Amygdala (tissue), 56 donors: ENCODE data around the gene PLPP3.
A peak's percentile ranks its signal among the peaks of the same experiment; 100 is the strongest.
"Not testable (repeated sequence)": the region's sequence is repeated elsewhere in the genome, so short reads cannot be mapped to it uniquely, and the experiment has no call there.

ENCODE experiments used
- DNase-seq, 56 donors: peaks; one replicate each; lab custom pipeline; 2025; lab: John Stamatoyannopoulos, UW

Gene PLPP3

DNA sequence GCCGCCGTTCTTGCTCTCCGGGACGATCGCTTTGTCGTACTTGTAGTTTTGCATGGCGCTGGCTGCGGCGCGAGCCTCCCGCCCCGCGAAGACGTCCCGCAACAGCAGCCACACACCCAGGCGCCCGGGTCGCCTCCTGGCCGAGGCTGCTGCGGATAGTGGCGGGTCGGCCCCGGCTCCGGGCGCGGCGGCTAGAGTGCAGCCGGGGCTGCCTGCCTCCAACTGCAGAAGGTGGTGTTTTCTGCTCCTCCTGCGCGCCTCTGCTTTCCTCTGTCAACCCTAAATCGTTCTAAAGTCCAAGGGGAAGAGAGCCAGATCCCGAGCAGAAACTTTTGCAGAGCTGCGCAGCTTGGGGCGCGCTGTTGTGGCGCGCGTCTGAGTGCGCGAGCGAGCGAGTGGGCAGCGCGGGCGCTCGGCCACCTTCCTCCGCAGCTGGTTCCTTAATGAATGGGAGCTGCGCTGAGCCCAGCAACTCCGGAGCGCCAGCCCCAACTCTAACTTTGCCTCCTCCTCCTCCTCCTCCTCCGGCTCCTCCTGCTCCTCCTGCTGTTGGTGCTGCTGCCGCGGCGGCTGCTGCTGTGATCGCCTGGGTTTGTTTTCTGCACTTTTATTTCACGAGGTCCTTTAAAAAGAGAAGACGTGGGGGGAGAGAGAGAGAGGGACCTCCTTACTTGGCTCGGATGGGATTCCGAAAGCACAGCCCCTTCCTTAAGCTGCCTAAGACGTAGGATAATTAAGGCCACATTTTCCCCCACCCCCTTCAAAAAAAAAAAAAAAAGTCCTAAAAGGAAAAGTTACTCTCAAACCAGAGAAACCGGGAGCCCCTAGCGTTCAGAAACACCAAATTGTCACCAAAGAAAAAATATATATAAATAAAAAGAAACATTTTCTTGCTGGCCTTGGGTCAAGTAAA lies at the start of gene PLPP3:
PLPP3 (minus strand) TSS at position 601 of the 913 bp plus-strand sequence; CDS start at position 54, 547 bp downstream.
- DNase-seq = peak in 53 of 56 donors; percentile 27 to 88 (median 70)

DNA sequence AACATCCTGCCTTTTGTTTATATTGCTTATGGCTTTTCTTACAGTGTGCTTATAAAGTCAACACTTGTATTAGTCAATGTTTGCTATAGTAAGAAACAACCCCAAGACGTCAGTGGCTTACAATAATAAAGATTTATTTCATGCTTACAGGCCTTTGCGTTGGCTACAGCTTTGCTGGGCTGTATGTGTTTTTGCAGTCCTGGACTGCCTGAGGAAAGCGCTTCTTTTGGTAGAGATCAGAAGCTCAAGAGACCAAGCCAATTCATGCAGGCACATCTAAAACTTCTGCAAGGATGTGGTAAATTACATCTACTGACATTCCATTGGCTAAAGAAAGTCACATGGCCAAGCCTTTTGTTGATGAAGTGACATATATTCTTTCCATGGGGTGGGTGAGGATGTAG lies 48.3 kb upstream of the PLPP3 start:
- DNase-seq = no peak

DNA sequence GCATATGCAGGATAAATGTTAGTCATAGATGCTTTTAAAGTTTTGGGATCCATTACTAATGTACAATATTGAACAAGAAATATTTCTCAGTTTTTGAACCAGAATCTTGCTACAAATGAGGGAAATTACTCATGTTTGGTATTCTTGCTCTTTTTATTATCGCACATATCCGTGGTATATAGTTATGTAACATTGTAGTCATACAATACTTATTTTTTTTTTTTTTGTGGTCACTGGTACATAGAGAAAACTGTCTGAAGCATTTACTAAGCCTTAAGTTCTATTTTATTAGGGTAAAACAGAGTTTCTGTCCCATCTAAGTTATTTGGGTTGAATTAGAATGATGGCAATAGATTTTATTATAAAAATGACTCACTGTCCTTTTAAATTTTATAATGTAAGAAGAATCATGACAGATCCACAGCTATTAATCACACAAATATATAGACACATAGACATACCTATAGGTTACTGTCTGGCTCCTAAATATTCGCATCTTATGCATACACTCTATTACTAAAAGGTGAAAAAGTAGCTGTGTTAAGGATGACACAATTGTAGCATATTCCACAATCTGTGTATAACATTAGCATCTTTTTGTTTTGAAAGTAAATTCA lies 47.8 kb upstream of the PLPP3 start:
- DNase-seq = no peak

DNA sequence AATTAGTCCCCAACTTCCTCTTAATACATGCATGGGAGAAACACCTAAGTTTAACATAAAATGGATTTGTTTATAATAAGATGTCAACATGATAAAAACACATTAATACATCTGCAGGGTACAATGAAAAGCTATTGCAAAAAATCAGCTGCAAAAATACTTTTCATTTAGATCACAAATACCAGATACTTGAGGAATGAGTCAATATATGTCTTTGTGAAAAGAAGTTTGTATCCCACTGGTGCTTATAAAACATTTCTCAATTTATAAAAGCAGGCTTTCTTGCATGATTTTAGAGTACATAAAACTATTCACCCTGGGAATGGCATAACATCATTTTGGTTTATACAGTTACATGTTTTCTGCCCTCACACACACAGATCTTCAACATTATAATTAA lies 47.2 kb upstream of the PLPP3 start:
- no peak for DNase-seq

DNA sequence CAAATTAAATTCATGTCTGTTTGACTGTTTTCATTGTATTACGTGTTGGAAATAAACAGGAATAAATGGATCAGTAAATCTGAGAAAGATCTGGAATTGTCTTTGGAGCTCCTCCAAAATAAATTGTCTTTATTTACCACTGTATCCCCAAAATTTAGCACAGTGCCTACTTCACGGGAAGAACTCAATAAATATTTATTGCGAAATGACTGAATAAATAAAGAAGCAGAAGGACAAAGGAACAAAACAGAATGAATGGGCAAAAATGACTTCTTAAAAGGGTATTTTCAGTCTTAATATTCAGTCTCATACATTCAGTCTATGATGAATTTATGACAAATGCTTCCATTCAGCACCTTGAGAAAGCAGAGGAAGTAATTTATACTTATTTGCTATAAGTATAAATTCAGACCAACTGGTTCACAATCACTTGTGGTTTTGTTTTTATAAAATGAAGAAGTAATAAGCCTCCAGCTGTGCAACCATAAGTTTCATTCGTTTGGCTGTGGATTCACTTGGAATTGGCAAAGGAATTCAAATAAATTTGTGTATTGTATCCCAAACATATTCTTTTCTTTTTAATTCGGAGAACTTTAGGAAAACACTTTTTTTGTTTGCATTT lies 46.6 kb upstream of the PLPP3 start:
- DNase-seq = no peak

DNA sequence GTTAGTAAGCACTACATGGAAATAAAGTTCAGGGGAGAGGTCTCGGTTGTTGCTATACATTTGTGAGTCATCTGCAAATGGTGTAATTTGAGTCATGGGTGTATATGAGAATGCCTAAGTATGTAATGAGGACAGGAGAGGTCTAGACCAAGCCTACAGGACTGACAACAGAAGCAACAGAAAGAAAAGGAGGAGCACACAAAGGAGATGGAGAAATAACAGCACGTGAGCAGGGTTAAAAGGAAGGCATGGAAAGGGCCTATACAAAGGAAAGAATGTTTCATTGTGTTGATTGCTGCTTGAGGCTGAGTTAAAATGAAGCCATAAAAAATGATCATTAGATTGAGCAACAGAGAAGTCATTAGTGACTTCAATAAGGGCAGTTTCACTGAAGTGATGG lies 37.8 kb upstream of the PLPP3 start:
- no peak for DNase-seq

DNA sequence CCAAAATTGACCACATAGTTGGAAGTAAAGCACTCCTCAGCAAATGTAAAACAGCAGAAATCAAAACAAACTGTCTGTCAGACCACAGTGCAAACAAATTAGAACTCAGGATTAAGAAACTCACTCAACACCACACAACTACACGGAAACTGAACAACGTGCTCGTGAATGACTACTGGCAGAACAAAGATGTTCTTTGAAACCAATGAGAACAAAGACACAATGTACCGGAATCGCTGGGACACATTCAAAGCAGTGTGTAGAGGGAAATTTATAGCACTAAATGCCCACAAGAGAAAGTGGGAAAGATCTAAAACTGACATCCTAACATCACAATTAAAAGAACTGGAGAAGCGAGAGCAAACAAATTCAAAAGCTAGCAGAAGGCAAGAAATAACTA lies 31.4 kb upstream of the PLPP3 start:
- not testable (repeated sequence) for DNase-seq

DNA sequence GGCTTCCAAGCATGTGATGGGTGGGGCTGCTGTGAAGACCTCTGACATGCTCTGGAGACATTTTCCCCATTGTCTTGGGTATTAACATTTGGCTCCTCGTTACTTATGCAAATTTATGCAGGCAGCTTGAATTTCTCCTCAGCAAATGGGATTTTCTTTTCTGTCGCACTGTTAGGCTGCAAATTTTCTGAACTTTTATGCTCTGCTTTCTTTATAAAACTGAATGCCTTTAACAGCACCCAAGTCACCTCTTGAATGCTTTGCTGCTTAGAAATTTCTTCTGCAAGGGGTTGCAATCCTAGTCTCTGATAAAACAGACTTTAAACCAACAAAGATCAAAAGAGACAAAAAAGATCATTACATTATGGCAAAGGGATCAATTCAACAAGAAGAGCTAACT lies 30.7 kb upstream of the PLPP3 start:
- not testable (repeated sequence) for DNase-seq

DNA sequence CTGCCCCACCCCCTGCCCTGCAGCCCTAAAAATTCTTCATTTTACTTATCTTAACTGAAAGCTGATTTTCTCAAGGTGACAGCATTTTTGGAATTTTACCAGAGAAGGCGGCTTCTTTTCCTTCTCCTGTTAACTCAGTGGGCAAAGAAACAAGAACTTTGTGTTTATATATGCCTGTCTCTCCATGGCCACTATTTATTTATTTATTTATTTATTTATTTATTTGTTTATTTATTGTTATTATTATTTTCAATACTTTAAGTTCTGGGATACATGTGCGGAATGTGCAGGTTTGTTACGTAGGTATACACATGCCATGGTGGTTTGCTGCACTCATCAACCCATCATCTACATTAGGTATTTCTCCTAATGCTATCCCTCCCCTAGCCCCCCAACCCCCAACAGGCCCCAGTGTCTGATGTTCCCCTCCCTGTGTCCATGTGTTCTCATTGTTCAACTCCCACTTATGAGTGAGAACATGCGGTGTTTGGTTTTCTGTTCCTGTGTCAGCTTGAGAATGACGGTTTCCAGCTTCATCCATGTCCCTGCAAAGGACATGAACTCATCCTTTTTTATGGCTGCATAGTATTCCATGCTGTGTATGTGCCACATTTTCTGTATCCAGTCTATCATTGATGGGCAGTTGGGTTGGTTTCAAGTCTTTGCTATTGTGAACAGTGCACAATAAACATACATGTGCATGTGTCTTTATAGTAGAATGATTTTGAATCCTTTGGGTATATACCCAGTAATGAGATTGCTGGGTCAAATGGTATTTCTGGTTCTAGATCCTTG lies 16.2 kb upstream of the PLPP3 start:
- not testable (repeated sequence) for DNase-seq

DNA sequence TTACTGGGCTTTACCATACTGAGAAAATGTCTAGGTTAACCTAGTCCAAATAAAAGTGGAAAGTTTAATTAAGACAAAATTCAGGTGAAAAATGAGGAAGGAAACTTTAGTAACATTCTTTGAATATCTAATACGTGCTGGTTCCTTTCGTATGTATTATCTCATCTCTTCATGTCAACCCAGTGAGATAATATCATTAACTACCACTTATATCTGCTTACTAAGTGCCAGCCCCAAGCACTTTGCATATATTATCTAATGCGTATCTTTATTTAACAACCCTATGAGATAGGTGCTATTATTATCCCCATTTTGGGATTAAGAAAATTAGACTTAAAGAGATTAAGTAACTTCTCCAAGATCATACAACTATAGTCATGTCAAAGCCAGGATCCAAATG lies 12.5 kb upstream of the PLPP3 start:
- DNase-seq = no peak

DNA sequence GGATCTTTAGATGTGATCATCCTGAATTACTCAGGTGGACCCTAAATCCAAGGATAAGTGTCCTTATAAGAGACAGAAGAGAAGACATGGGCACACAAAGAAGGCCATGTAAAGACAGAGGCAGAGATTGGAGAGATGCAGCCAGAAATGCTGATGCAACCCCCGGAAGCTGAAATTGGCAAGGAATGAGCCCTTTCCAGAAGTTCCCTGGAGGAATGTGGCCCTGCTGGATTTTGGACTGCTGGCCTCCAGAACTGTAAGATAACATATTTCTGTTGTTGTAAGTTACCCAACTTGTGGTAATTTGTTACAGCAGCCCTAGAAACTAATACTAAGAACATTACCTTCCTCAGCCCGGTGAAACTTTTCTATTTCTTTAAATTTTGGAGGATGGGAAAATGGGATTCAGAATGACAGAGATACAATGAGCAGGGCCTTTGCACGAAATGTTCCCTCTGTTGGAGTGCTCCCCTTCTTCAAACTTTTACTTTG lies 11.2 kb upstream of the PLPP3 start:
- no peak for DNase-seq

DNA sequence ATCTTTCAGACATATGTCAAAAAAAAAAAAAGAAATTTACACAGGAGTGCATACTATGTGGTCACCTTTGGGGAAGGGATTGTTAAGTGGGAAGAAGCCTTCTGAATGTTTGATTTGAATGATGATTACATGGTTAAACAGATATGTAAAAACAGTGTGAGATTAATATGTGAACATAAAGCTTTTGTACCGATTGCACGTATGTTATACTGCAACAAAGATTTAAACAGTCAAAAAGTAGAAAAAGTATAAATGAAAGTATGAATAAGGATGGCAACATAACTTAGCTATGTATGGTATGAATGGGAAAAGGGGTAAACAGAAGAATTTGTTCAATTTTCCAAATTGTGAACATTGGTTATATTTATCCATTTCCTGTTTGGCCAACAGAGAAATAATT lies 10.0 kb upstream of the PLPP3 start:
- no peak for DNase-seq

DNA sequence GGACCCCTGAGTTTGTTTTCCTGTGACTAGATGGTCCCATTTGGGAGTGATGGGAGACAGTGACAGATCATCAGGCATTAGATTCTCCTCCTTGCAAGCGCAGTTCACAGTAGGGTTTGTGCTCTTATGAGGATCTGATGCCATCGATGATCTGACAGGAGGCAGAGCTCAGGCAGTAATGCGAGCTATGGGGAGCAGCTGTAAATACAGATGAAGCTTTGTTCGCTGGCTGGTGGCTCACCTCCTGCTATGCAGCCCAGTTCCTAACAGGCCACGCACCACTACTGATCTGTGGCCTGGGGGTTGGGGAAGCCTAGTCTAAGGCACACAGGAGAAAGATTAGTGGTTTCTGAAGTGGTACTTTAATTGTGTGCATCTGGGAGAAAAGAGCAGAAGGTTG lies 7.1 kb upstream of the PLPP3 start:
- DNase-seq = no peak

DNA sequence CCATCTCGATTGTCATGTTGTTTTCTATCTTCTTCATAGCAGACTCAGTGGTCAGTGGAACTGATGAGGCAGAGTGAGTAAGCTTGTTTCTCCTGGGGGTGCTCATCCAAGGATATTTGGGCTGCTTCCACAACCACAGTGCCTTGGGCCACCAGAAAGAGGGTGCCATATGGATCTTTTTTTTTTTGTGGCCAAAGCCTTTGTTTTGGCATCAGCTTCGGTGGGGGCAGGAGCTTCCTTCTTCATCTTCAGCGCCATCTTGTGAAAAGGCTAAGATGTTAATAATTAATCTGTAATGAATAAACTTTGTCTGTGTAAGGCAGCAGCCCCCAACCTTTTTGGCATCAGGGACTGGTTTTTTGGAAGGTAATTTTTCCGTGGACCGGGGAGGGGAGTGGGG lies 6.6 kb upstream of the PLPP3 start:
- DNase-seq = no peak

DNA sequence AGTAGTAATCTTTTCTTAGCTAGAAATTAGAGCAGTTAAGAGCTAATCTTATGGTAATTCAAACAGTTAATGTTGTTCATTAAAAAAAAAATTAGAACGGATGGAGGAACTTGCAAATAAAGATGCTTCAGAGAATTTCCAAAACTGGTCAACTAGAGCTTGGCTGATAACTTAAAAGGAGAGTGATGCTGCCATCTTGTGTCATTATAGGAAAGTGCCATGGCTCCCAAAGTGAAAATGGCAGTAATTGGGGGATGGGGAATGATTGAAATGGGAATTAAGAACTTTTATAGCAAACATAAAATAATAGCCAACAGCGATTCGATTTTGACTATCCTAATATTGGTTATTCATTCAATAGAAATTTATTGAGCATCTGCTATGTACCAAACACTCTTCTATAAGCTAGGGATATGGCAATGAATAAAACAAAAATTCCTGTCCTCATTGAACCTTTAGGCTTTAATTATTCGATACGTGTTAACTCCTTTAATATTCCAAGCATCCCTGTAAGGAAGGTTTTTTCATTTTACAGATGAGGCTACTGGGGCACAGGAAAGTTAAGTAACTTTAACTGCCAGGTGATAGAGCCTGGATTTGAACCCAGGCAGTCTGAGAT lies 5.7 kb upstream of the PLPP3 start:
- DNase-seq = peak in 6 of 56 donors; percentile 7 to 65 (median 34)

DNA sequence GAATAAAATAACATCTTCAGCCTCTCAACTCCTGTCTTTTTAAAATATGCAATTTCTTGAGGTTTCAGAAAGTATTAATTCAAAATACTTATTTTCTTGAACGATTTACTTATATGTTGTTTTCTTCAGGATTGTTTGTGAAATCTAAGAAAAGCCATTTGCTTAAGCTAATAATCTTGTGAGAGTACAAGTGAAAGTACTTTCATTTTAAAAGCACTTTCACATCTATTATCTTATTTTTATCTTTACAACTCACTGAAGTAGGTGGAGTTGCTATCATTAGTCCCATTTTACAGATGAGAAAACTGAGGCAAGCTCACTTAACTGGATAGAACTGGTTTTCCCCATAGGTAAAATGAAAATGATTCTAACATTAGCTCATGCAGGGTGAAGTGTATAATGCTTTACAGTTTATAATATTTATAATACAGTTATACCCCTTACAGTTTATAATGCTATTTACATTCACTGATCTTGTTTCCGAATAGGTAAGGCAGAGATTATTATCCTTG lies 4.7 kb upstream of the PLPP3 start:
- DNase-seq = no peak

DNA sequence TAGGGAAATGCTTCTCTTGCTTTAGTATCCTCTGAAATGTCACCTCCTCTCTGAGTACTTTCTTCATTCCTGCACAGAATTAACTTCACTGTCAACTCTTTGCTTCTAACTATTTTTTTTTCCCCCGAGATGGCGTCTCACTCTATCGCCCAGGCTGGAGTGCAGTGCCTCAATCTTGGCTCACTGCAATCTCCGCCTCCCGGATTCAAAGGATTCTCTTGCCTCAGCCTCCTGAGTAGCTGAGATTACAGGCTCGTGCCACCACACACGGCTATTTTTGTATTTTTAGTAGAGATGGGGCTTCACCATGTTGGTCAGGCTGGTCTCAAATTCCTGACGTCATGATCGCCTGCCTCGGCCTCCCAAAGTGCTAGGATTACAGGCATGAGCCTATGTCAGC lies 1.4 kb upstream of the PLPP3 start:
- DNase-seq = no peak

DNA sequence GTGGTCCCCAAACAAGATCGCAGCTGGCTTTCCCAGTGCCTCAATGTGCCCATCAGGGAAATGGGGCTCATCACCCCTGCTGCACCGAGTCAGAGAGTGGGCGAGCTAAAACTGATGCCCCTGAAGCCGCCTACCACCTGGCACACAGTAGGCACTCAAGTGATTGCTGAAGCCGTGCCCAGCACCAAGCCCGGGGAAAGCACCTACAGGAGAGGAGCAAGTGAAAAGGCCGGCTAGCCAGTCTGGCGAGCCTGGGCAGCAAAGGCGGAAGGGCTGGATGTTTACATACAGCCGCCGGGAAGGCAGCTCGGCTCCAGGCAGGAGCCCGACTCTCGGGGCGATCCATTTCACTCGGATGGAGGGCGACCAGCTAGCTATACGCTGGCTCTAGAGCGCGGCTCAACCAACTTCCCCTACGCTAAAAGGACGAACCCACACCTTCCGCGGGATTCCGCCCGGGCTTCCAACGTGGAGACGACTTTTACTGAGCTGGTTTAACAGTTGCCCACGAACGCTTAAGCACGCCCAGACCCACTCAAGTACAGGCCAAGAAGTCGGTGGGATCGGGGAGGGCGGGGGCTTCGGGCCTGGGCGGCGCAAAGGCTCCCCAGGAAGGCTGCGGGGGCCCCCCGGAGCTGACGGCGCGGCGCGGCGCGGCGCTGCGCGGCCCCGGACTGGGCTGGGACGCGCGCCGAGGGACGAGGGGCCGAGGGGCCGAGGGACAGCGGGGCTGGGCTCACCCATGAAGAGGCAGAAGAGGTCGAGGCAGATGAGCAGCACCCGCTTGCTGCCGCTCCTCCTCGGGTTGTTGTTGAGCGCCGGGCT lies 1.0 kb downstream of the PLPP3 start:
- peak in 29 of 56 donors; percentile 17 to 70 (median 45) for DNase-seq
